ENCODE data around the gene IQCK. TPM values are rescaled to one million over a fixed set of nuclear protein-coding genes. Genes with fewer than 3 reads are reported as not detected.

IQCK gene
- total RNA-seq, 2 donors from 2014 or later = 2.2 to 3.7 TPM

GRCh38 chr16:19765860-19766553 is 47.9 kb downstream of the IQCK start:
- no peaks in the 10 kb centered on the region for H3K27me3 Mint-ChIP-seq
- no peaks in the 10 kb centered on the region for H3K4me1 Mint-ChIP-seq
- ATAC-seq (no peak), DNase-seq (no peak)
- no peak overlapping the region for H3K27ac Mint-ChIP-seq
- H3K4me3 Mint-ChIP-seq = no peak overlapping the region
- H3K36me3 Mint-ChIP-seq (ENCODE audit: low read depth) = peaks cover 3% of the 10 kb centered on the region
- H3K9me3 ChIP-seq (ENCODE audit: control insufficient read depth, low read length, poor library complexity, severe bottlenecking) = no peaks in the 10 kb centered on the region

GRCh38 chr16:19766554-19766884 is 48.4 kb downstream of the IQCK start:
- ATAC-seq = no peak
- no peak for DNase-seq
- H3K4me1 Mint-ChIP-seq = no peaks in the 10 kb centered on the region
- H3K9me3 ChIP-seq (ENCODE audit: control insufficient read depth, low read length, poor library complexity, severe bottlenecking) = no peaks in the 10 kb centered on the region
- H3K27ac Mint-ChIP-seq = no peak overlapping the region
- peaks cover 3% of the 10 kb centered on the region for H3K36me3 Mint-ChIP-seq (ENCODE audit: low read depth)
- no peak overlapping the region for H3K4me3 Mint-ChIP-seq
- no peaks in the 10 kb centered on the region for H3K27me3 Mint-ChIP-seq

GRCh38 chr16:19766988-19767387 is 48.9 kb downstream of the IQCK start:
- ATAC-seq (no peak), DNase-seq (no peak)
- Mint-ChIP-seq H3K27me3 (no peaks in the 10 kb centered on the region), H3K4me1 (no peaks in the 10 kb centered on the region), H3K27ac (no peak overlapping the region), H3K4me3 (no peak overlapping the region), H3K36me3 (ENCODE audit: low read depth) (peaks cover 3% of the 10 kb centered on the region)
- H3K9me3 ChIP-seq (ENCODE audit: control insufficient read depth, low read length, poor library complexity, severe bottlenecking) = no peaks in the 10 kb centered on the region

- Mint-ChIP-seq H3K4me1 (no peaks in the 10 kb centered on the region), H3K27me3 (no peaks in the 10 kb centered on the region), H3K27ac (no peak overlapping the region), H3K4me3 (no peak overlapping the region), H3K36me3 (ENCODE audit: low read depth) (peaks cover 3% of the 10 kb centered on the region)
- ATAC-seq = no peak
- H3K9me3 ChIP-seq (ENCODE audit: control insufficient read depth, low read length, poor library complexity, severe bottlenecking) = no peaks in the 10 kb centered on the region
- no peak for DNase-seq
Observed at GRCh38 chr16:19767497-19767896, 49.4 kb downstream of the IQCK start.

GRCh38 chr16:19769239-19769638 is 51.2 kb downstream of the IQCK start:
- Mint-ChIP-seq H3K27ac (no peak overlapping the region), H3K4me1 (no peaks in the 10 kb centered on the region), H3K36me3 (ENCODE audit: low read depth) (peaks cover 3% of the 10 kb centered on the region), H3K27me3 (no peaks in the 10 kb centered on the region), H3K4me3 (no peak overlapping the region)
- H3K9me3 ChIP-seq (ENCODE audit: control insufficient read depth, low read length, poor library complexity, severe bottlenecking) = no peaks in the 10 kb centered on the region
- DNase-seq (no peak), ATAC-seq (no peak)

- H3K9me3 ChIP-seq (ENCODE audit: control insufficient read depth, low read length, poor library complexity, severe bottlenecking) = no peaks in the 10 kb centered on the region
- ATAC-seq = no peak
- no peaks in the 10 kb centered on the region for H3K4me1 Mint-ChIP-seq
- no peak for DNase-seq
- no peaks in the 10 kb centered on the region for H3K27me3 Mint-ChIP-seq
- no peak overlapping the region for H3K27ac Mint-ChIP-seq
- H3K4me3 Mint-ChIP-seq = no peak overlapping the region
- H3K36me3 Mint-ChIP-seq (ENCODE audit: low read depth) = peaks cover 4% of the 10 kb centered on the region
Observed at GRCh38 chr16:19771040-19771439, 53.0 kb downstream of the IQCK start.

- Mint-ChIP-seq H3K4me3 (no peak overlapping the region), H3K4me1 (no peaks in the 10 kb centered on the region), H3K27me3 (no peaks in the 10 kb centered on the region), H3K36me3 (ENCODE audit: low read depth) (peaks cover 4% of the 10 kb centered on the region), H3K27ac (no peak overlapping the region)
- no peaks in the 10 kb centered on the region for H3K9me3 ChIP-seq (ENCODE audit: control insufficient read depth, low read length, poor library complexity, severe bottlenecking)
- ATAC-seq (no peak), DNase-seq (no peak)
Observed at GRCh38 chr16:19771796-19772195, 53.7 kb downstream of the IQCK start.

- H3K9me3 ChIP-seq (ENCODE audit: control insufficient read depth, low read length, poor library complexity, severe bottlenecking) = no peaks in the 10 kb centered on the region
- ATAC-seq (no peak), DNase-seq (no peak)
- Mint-ChIP-seq H3K4me3 (no peak overlapping the region), H3K4me1 (peaks cover 1% of the 10 kb centered on the region), H3K36me3 (ENCODE audit: low read depth) (peaks cover 2% of the 10 kb centered on the region), H3K27me3 (no peaks in the 10 kb centered on the region), H3K27ac (no peak overlapping the region)
Observed at GRCh38 chr16:19774024-19774423, 56.0 kb downstream of the IQCK start.

GRCh38 chr16:19776147-19776546 is 58.1 kb downstream of the IQCK start:
- DNase-seq = no peak
- Mint-ChIP-seq H3K27me3 (no peaks in the 10 kb centered on the region), H3K4me3 (no peak overlapping the region), H3K27ac (no peak overlapping the region), H3K4me1 (peaks cover 2% of the 10 kb centered on the region), H3K36me3 (ENCODE audit: low read depth) (peaks cover 3% of the 10 kb centered on the region)
- no peaks in the 10 kb centered on the region for H3K9me3 ChIP-seq (ENCODE audit: control insufficient read depth, low read length, poor library complexity, severe bottlenecking)
- ATAC-seq = no peak

GRCh38 chr16:19776565-19776964 is 58.5 kb downstream of the IQCK start:
- Mint-ChIP-seq H3K27me3 (no peaks in the 10 kb centered on the region), H3K4me1 (peaks cover 2% of the 10 kb centered on the region), H3K27ac (no peak overlapping the region), H3K4me3 (no peak overlapping the region), H3K36me3 (ENCODE audit: low read depth) (peaks cover 3% of the 10 kb centered on the region)
- ATAC-seq = no peak
- DNase-seq = no peak
- no peaks in the 10 kb centered on the region for H3K9me3 ChIP-seq (ENCODE audit: control insufficient read depth, low read length, poor library complexity, severe bottlenecking)

GRCh38 chr16:19780321-19780720 is 62.2 kb downstream of the IQCK start:
- Mint-ChIP-seq H3K27me3 (peaks cover 4% of the 10 kb centered on the region), H3K36me3 (ENCODE audit: low read depth) (peaks cover 2% of the 10 kb centered on the region), H3K4me1 (peaks cover 6% of the 10 kb centered on the region), H3K27ac (no peak overlapping the region), H3K4me3 (no peak overlapping the region)
- ATAC-seq (no peak), DNase-seq (no peak)
- H3K9me3 ChIP-seq (ENCODE audit: control insufficient read depth, low read length, poor library complexity, severe bottlenecking) = no peaks in the 10 kb centered on the region

GRCh38 chr16:19781226-19781625 is 63.2 kb downstream of the IQCK start:
- Mint-ChIP-seq H3K4me3 (no peak overlapping the region), H3K27ac (no peak overlapping the region), H3K27me3 (peaks cover 4% of the 10 kb centered on the region), H3K4me1 (peaks cover 6% of the 10 kb centered on the region), H3K36me3 (ENCODE audit: low read depth) (peaks cover 2% of the 10 kb centered on the region)
- H3K9me3 ChIP-seq (ENCODE audit: control insufficient read depth, low read length, poor library complexity, severe bottlenecking) = no peaks in the 10 kb centered on the region
- ATAC-seq (no peak), DNase-seq (no peak)

GRCh38 chr16:19783363-19784182 is 65.5 kb downstream of the IQCK start:
- no peak overlapping the region for H3K4me3 Mint-ChIP-seq
- DNase-seq = no peak
- H3K4me1 Mint-ChIP-seq = peaks cover 6% of the 10 kb centered on the region
- peaks cover 4% of the 10 kb centered on the region for H3K27me3 Mint-ChIP-seq
- H3K9me3 ChIP-seq (ENCODE audit: control insufficient read depth, low read length, poor library complexity, severe bottlenecking) = no peaks in the 10 kb centered on the region
- no peak overlapping the region for H3K27ac Mint-ChIP-seq
- ATAC-seq = no peak
- H3K36me3 Mint-ChIP-seq (ENCODE audit: low read depth) = peaks cover 2% of the 10 kb centered on the region
